IMR-90 (cell line): Measurements from ENCODE around the gene HCFC1R1. TPM values are rescaled to one million over a fixed set of nuclear protein-coding genes. Genes with fewer than 3 reads are reported as not detected.

ENCODE experiments used
- ATAC-seq: fragments of 200-7000 bp; cut with Tn5 transposase; 2 replicates; pipeline ENCODE4 v1.9.1; 2020; ENCODE audit warnings: low read depth, mild to moderate bottlenecking, moderate library complexity
- BruUV-seq: library from RNA; stranded (reverse); fragments of 400-500 nt; replicated peaks from 2 replicates; lab custom pipeline; 2021; lab: Mats Ljungman, UMichigan
- CTCF ChIA-PET: fragments of 300-600 bp; formaldehyde crosslinking; extraction: SDS; loops from one replicate; lab custom pipeline; 2021; ENCODE audit warnings: antibody characterized with exemption; lab: Yijun Ruan, JAX
- POLR2A ChIA-PET: fragments of 300-600 bp; sonication (Branson Sonifier 250); formaldehyde crosslinking; loops from one replicate; lab custom pipeline; 2022; ENCODE audit warnings: antibody characterized with exemption; ENCODE audit not compliant: unreplicated experiment; lab: Charles Lee
- DNase-seq: peaks from one replicate; pipeline ENCODE4 v3.0.0; 2013
- H2AFZ ChIP-seq: replicated peaks from 2 replicates; pipeline ENCODE3; 2013; ENCODE audit warnings: low read length, mild to moderate bottlenecking; ENCODE audit not compliant: poor library complexity
- H2AK5ac ChIP-seq: 2 replicates; pipeline ENCODE4 v1.6.1; 2013; ENCODE audit warnings: low read depth, low read length, inconsistent platforms
- H2AK9ac ChIP-seq: replicated peaks from 2 replicates; pipeline ENCODE3; 2013; ENCODE audit warnings: mild to moderate bottlenecking, low read depth, low read length, moderate library complexity; ENCODE audit not compliant: poor library complexity
- H2BK120ac ChIP-seq: 2 replicates; pipeline ENCODE4 v1.6.1; 2013; ENCODE audit warnings: low read depth, low read length, inconsistent platforms
- H2BK15ac ChIP-seq: 3 replicates; pipeline ENCODE4 v1.6.1; 2013; ENCODE audit warnings: low read depth, low read length, inconsistent platforms
- H2BK20ac ChIP-seq: 2 replicates; pipeline ENCODE4 v1.6.1; 2013; ENCODE audit warnings: low read depth, mild to moderate bottlenecking, inconsistent platforms, low read length, moderate library complexity
- H2BK5ac ChIP-seq: 2 replicates; pipeline ENCODE4 v1.6.1; 2013; ENCODE audit warnings: mild to moderate bottlenecking, low read depth, low read length, inconsistent platforms; ENCODE audit not compliant: poor library complexity, severe bottlenecking
- H3K14ac ChIP-seq: replicated peaks from 2 replicates; pipeline ENCODE4 v1.6.1; 2013; ENCODE audit warnings: low read depth, low read length, inconsistent platforms
- H3K18ac ChIP-seq: 2 replicates; pipeline ENCODE4 v1.6.1; 2013; ENCODE audit warnings: low read depth, low read length, control low read depth
- H3K23ac ChIP-seq: 2 replicates; pipeline ENCODE4 v1.6.1; 2013; ENCODE audit warnings: low read depth, low read length, inconsistent platforms
- H3K27ac ChIP-seq: 2 replicates; pipeline ENCODE4 v1.5.1; 2013; ENCODE audit warnings: mild to moderate bottlenecking, control low read depth, low read length; ENCODE audit not compliant: insufficient read depth
- H3K27me3 ChIP-seq: 2 replicates; pipeline ENCODE4 v1.6.1; 2013; ENCODE audit warnings: low read length; ENCODE audit not compliant: control insufficient read depth, insufficient read depth
- H3K36me3 ChIP-seq: 2 replicates; pipeline ENCODE4 v1.6.1; 2013; ENCODE audit warnings: low read length, mixed read lengths; ENCODE audit not compliant: control insufficient read depth, insufficient read depth
- H3K4ac ChIP-seq: 2 replicates; pipeline ENCODE4 v1.6.1; 2013; ENCODE audit warnings: low read depth, low read length, inconsistent platforms
- H3K4me1 ChIP-seq: 2 replicates; pipeline ENCODE4 v1.6.1; 2013; ENCODE audit warnings: low read length, mixed read lengths; ENCODE audit not compliant: control insufficient read depth, insufficient read depth
- H3K4me2 ChIP-seq: 2 replicates; pipeline ENCODE4 v1.6.1; 2013; ENCODE audit warnings: low read depth, mild to moderate bottlenecking, control low read depth, low read length, moderate library complexity
- H3K4me3 ChIP-seq: 2 replicates; pipeline ENCODE4 v1.5.1; 2013; ENCODE audit warnings: low read depth, mild to moderate bottlenecking, control low read depth, low read length, moderate library complexity; ENCODE audit not compliant: insufficient read depth
- H3K56ac ChIP-seq: 2 replicates; pipeline ENCODE4 v1.6.1; 2013; ENCODE audit warnings: low read length, inconsistent platforms; ENCODE audit not compliant: insufficient read depth; ENCODE audit errors: extremely low read depth
- H3K79me1 ChIP-seq, 2 experiments: 2 replicates each; pipeline ENCODE4 v1.6.1; 2013; ENCODE audit warnings: low read length in 2 of 2, inconsistent platforms in 1 of 2, low read depth in 1 of 2
- H3K9ac ChIP-seq: 2 replicates; pipeline ENCODE4 v1.6.1; 2013; ENCODE audit warnings: low read depth, low read length, control low read depth
- H3K9me1 ChIP-seq: 2 replicates; pipeline ENCODE4 v1.6.1; 2013; ENCODE audit warnings: low read length, inconsistent platforms; ENCODE audit not compliant: insufficient read depth
- H3K9me3 ChIP-seq: 2 replicates; pipeline ENCODE4 v1.6.1; 2013; ENCODE audit warnings: low read length; ENCODE audit not compliant: control insufficient read depth, insufficient read depth
- H4K20me1 ChIP-seq: 2 replicates; pipeline ENCODE4 v1.6.1; 2013; ENCODE audit warnings: low read length, inconsistent platforms; ENCODE audit not compliant: insufficient read depth
- H4K5ac ChIP-seq: 2 replicates; pipeline ENCODE4 v1.6.1; 2013; ENCODE audit warnings: mild to moderate bottlenecking, low read depth, low read length, control low read depth
- H4K8ac ChIP-seq, 2 experiments: 2 replicates each; pipeline ENCODE4 v1.6.1; 2013; ENCODE audit warnings: low read depth in 2 of 2, low read length in 2 of 2, control low read depth in 1 of 2, inconsistent platforms in 1 of 2
- H4K91ac ChIP-seq: 2 replicates; pipeline ENCODE4 v1.6.1; 2013; ENCODE audit warnings: low read depth, low read length, inconsistent platforms; ENCODE audit not compliant: insufficient read depth
- BHLHE40 ChIP-seq: fragments of 150-350 bp; IDR thresholded peaks from 2 replicates; pipeline ENCODE4 v1.6.1; 2016; ENCODE audit warnings: mild to moderate bottlenecking, low read depth, low read length
- CEBPB ChIP-seq: IDR thresholded peaks from 2 replicates; pipeline ENCODE4 v1.6.1; 2012; ENCODE audit warnings: low read depth, low read length, improper control_type of control experiment
- CHD1 ChIP-seq: IDR thresholded peaks from 2 replicates; pipeline ENCODE4 v1.6.1; 2012; ENCODE audit warnings: low read depth, low read length, improper control_type of control experiment
- FOS ChIP-seq: fragments of 150-350 bp; IDR thresholded peaks from 2 replicates; pipeline ENCODE4 v1.6.1; 2016; ENCODE audit warnings: low read depth, low read length
- MAZ ChIP-seq: IDR thresholded peaks from 2 replicates; pipeline ENCODE4 v1.6.1; 2012; ENCODE audit warnings: low read depth, mild to moderate bottlenecking, low read length, improper control_type of control experiment, moderate library complexity, borderline replicate concordance
- MXI1 ChIP-seq: IDR thresholded peaks from 2 replicates; pipeline ENCODE4 v1.6.1; 2012; ENCODE audit warnings: low read depth, mild to moderate bottlenecking, low read length, moderate library complexity, borderline replicate concordance
- NFE2L2 ChIP-seq: fragments of 150-350 bp; IDR thresholded peaks from 2 replicates; pipeline ENCODE4 v1.6.1; 2016; ENCODE audit warnings: low read depth, mild to moderate bottlenecking, low read length
- POLR2A ChIP-seq: IDR thresholded peaks from 2 replicates; pipeline ENCODE4 v1.6.1; 2012; ENCODE audit warnings: mild to moderate bottlenecking, low read depth, low read length
- RAD21 ChIP-seq: IDR thresholded peaks from 2 replicates; pipeline ENCODE4 v1.6.1; 2012; ENCODE audit warnings: low read length, improper control_type of control experiment
- SMC3 ChIP-seq: fragments of 150-350 bp; IDR thresholded peaks from 2 replicates; pipeline ENCODE4 v1.6.1; 2016; ENCODE audit warnings: low read depth, mild to moderate bottlenecking, antibody characterized with exemption, low read length, moderate library complexity
- WGBS, 2 experiments: methylation state at CpG; one replicate each; pipeline versions ENCODE4 v1.1.5 to v1.1.7; 2013; ENCODE audit warnings: missing lambda C conversion rate in 2 of 2; ENCODE audit not compliant: insufficient read length in 1 of 2; ENCODE audit errors: extremely low coverage in 2 of 2; 5-methylcytosine and 5-hydroxymethylcytosine counted together
- dilution Hi-C: fragments of 300-500 bp; cut with HindIII; formaldehyde crosslinking; loops from one replicate; pipeline ENCODE4 v1.14.3; 2018; ENCODE audit warnings: low sequenced_read_pairs; ENCODE audit not compliant: unreplicated experiment
- in situ Hi-C: fragments of 300-500 bp; cut with MboI; formaldehyde crosslinking; loops from 3 replicates; pipeline ENCODE4 v1.14.3; 2019; ENCODE audit warnings: low sequenced_read_pairs, inconsistent platforms, mixed read lengths
- intact Hi-C: fragments of 100-400 bp; cut with micrococcal nuclease; formaldehyde crosslinking; loops from 2 replicates; pipeline ENCODE4 v1.10.0; 2022
- polyA plus RNA-seq, 3 experiments: library from polyadenylated mRNA; depleted of rRNA; stranded (reverse); fragments of >200 nt; gene quantifications; 2 replicates each; pipeline ENCODE4 v1.2.3, GENCODE V29; 2012; ENCODE audit warnings: low replicate concordance in 1 of 3
- total RNA-seq: library from RNA; depleted of rRNA; stranded (reverse); fragments of >200 nt; gene quantifications from 2 replicates; pipeline ENCODE4 v1.2.3, GENCODE V29; 2012
- TF ChIP-seq, protein P1 (sequence below): fragments of 150-350 bp; IDR thresholded peaks from 2 replicates; pipeline ENCODE4 v1.6.1; 2016; ENCODE audit warnings: low read depth, mild to moderate bottlenecking, low read length, moderate library complexity, borderline replicate concordance
- TF ChIP-seq, protein P2 (sequence below): fragments of 150-350 bp; IDR thresholded peaks from 2 replicates; pipeline ENCODE4 v1.6.1; 2017; ENCODE audit warnings: mild to moderate bottlenecking, antibody characterized with exemption, low read length, low read depth

The HCFC1R1 gene
- total and polyA plus RNA-seq, 2 of the 4 experiments (the other 2 are of a cell fraction) = 7.2 to 57.9 TPM

DNA sequence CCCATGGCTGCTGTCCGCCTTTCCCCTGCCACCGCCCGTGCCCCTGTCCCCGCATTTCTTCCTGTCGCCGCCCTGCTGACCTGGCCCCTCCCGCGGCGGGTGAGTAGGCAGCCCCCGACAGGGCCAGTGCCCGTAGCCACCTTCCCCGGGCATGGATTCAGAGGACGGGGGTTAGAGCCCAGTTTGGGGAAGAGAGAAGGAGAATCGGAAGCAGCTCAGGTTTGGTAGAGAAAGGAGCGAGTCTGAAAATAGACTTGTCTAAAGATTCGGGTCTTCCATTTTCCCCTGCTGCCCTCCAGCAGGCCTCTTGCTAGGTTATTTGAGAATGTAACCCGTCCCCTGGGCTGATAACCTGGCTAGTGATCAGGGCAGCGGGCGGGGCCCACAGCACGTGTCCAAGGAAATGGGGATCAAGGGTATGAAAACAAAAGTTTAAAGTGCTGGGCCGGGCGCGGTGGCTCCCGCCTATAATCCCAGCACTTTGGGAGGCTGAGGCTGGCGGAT is 18.9 kb downstream of the HCFC1R1 start:
- Histone ChIP-seq H2AK9ac (no peak overlapping the region), H3K36me3 (no peaks in the 10 kb centered on the region), H3K4me3 (no peak overlapping the region), H3K79me1 (no peaks in the 10 kb centered on the region), H3K4ac (no peak overlapping the region), H4K20me1 (no peaks in the 10 kb centered on the region), H3K56ac (no peak overlapping the region), H3K4me1 (peaks cover 3% of the 10 kb centered on the region; the same call in 1 of the 2 replicates), H3K4me2 (no peak overlapping the region), H2BK5ac (no peak overlapping the region), H3K27me3 (peaks cover 34% of the 10 kb centered on the region; the same call in 1 of the 2 replicates), H3K18ac (no peak overlapping the region), H2BK20ac (no peak overlapping the region), H4K8ac (no peak overlapping the region), H3K14ac (no peak overlapping the region), H2BK120ac (no peak overlapping the region), H3K23ac (no peak overlapping the region), H4K5ac (no peak overlapping the region), H3K27ac (no peak overlapping the region), H3K9me1 (no peaks in the 10 kb centered on the region), H3K9ac (no peak overlapping the region), H2BK15ac (no peak overlapping the region), H2AFZ (no peak overlapping the region), H4K91ac (no peak overlapping the region), H3K9me3 (no peaks in the 10 kb centered on the region), H2AK5ac (no peak overlapping the region)
- CTCF ChIA-PET = no interaction called here
- intact Hi-C loops = no loop called here
- TF ChIP-seq CEBPB = no peak
- TF ChIP-seq CHD1 = no peak
- TF ChIP-seq RAD21 = no peak
- no peak for TF ChIP-seq BHLHE40
- no peak for TF ChIP-seq MAZ
- TF ChIP-seq, protein P1, sequence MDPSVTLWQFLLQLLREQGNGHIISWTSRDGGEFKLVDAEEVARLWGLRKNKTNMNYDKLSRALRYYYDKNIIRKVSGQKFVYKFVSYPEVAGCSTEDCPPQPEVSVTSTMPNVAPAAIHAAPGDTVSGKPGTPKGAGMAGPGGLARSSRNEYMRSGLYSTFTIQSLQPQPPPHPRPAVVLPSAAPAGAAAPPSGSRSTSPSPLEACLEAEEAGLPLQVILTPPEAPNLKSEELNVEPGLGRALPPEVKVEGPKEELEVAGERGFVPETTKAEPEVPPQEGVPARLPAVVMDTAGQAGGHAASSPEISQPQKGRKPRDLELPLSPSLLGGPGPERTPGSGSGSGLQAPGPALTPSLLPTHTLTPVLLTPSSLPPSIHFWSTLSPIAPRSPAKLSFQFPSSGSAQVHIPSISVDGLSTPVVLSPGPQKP = no peak
- no peak for TF ChIP-seq FOS
- TF ChIP-seq, protein P2, sequence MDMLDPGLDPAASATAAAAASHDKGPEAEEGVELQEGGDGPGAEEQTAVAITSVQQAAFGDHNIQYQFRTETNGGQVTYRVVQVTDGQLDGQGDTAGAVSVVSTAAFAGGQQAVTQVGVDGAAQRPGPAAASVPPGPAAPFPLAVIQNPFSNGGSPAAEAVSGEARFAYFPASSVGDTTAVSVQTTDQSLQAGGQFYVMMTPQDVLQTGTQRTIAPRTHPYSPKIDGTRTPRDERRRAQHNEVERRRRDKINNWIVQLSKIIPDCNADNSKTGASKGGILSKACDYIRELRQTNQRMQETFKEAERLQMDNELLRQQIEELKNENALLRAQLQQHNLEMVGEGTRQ = no peak
- TF ChIP-seq POLR2A = no peak
- no peak for TF ChIP-seq SMC3
- TF ChIP-seq MXI1 = no peak
- no peak for TF ChIP-seq NFE2L2
- DNase-seq = no peak
- ATAC-seq = no peak
- no TSS peak for BruUV-seq
- in situ Hi-C loops = no loop called here
- POLR2A ChIA-PET = no interaction called here
- dilution Hi-C loops = no loop called here
- 11% methylated on average over 4 of the region's 25 CpGs; no CpG with 5 or more reads in 1 of the 2 experiments for WGBS, 2 experiments
